Measurements from ENCODE around the gene CLGN. TPM values are rescaled to one million over a fixed set of nuclear protein-coding genes. Genes with fewer than 3 reads are reported as not detected.

Gene CLGN
- total RNA-seq, 2 experiments from 2014 or later = 0.23 to 0.31 TPM

- ATAC-seq = no peak
- CTCF ChIA-PET = no interaction called here
Observed at GRCh38 chr4:140408974-140409373, 18.5 kb downstream of the CLGN start.

GRCh38 chr4:140406292-140406691 lies 21.2 kb downstream of the CLGN start:
- ATAC-seq = no peak
- no peak overlapping the region for H3K4me3 Mint-ChIP-seq
- no peaks in the 10 kb centered on the region for H3K36me3 Mint-ChIP-seq (ENCODE audit: low read depth)
- POLR2A ChIA-PET = no interaction called here
- peaks cover 9% of the 10 kb centered on the region for H3K27me3 Mint-ChIP-seq
- H3K4me1 Mint-ChIP-seq (ENCODE audit: low read depth) = no peaks in the 10 kb centered on the region
- intact Hi-C loops (cut with micrococcal nuclease) = no loop called here
- H3K27ac Mint-ChIP-seq = no peak overlapping the region
- H3K9me3 Mint-ChIP-seq = no peaks in the 10 kb centered on the region
- TF ChIP-seq CTCF (IDR thresholded peaks at IDR 0.05) = no peak
- DNase-seq = no peak
- CTCF ChIA-PET = interaction anchor here (1.0 kb wide), 1 partner anchor 47 kb away, joined by 3 read pairs; no protein-coding TSS in a partner anchor

More at GRCh38 chr4:140408974-140409373, 18.5 kb downstream of the CLGN start:
- no peak for TF ChIP-seq CTCF (IDR thresholded peaks at IDR 0.05)
- Mint-ChIP-seq H3K9me3 (no peaks in the 10 kb centered on the region), H3K27me3 (peaks cover 11% of the 10 kb centered on the region), H3K36me3 (ENCODE audit: low read depth) (no peaks in the 10 kb centered on the region), H3K4me3 (no peak overlapping the region), H3K27ac (no peak overlapping the region), H3K4me1 (ENCODE audit: low read depth) (no peaks in the 10 kb centered on the region)
- POLR2A ChIA-PET = no interaction called here
- no peak for DNase-seq
- intact Hi-C loops (cut with micrococcal nuclease) = no loop called here

GRCh38 chr4:140400111-140400510 lies 27.3 kb downstream of the CLGN start:
- Mint-ChIP-seq H3K4me3 (no peak overlapping the region), H3K9me3 (no peaks in the 10 kb centered on the region), H3K27ac (no peak overlapping the region), H3K36me3 (ENCODE audit: low read depth) (no peaks in the 10 kb centered on the region), H3K27me3 (peaks cover 6% of the 10 kb centered on the region), H3K4me1 (ENCODE audit: low read depth) (no peaks in the 10 kb centered on the region)
- ATAC-seq (no peak), DNase-seq (no peak)
- ChIA-PET POLR2A (no interaction called here), CTCF (interaction anchor here (1.3 to 2.7 kb wide), 2 partner anchors 27 to 40 kb away, joined by 3 to 13 read pairs; partner anchors contain the start of gene SCOC)
- TF ChIP-seq CTCF (IDR thresholded peaks at IDR 0.05) = no peak
- intact Hi-C loops (cut with micrococcal nuclease) = no loop called here

- H3K27ac Mint-ChIP-seq = no peak overlapping the region
- intact Hi-C loops (cut with micrococcal nuclease) = no loop called here
- TF ChIP-seq CTCF (IDR thresholded peaks at IDR 0.05) = no peak
Observed at GRCh38 chr4:140395668-140396067, 31.8 kb downstream of the CLGN start.

GRCh38 chr4:140388015-140388414 lies 39.4 kb downstream of the CLGN start:
- Mint-ChIP-seq H3K4me3 (no peak overlapping the region), H3K36me3 (ENCODE audit: low read depth) (peaks cover 1% of the 10 kb centered on the region), H3K4me1 (ENCODE audit: low read depth) (no peaks in the 10 kb centered on the region), H3K27me3 (no peaks in the 10 kb centered on the region), H3K9me3 (no peaks in the 10 kb centered on the region), H3K27ac (no peak overlapping the region)
- ChIA-PET POLR2A (no interaction called here), CTCF (interaction anchor here (1.3 kb wide), 1 partner anchor 28 kb away, joined by 4 read pairs; no protein-coding TSS in a partner anchor)
- ATAC-seq (no peak), DNase-seq (no peak)
- TF ChIP-seq CTCF (IDR thresholded peaks at IDR 0.05) = no peak
- intact Hi-C loops (cut with micrococcal nuclease) = no loop called here

More at GRCh38 chr4:140395668-140396067, 31.8 kb downstream of the CLGN start:
- no peaks in the 10 kb centered on the region for H3K4me1 Mint-ChIP-seq (ENCODE audit: low read depth)
- ATAC-seq (no peak), DNase-seq (no peak)
- peaks cover 4% of the 10 kb centered on the region for H3K27me3 Mint-ChIP-seq
- no peaks in the 10 kb centered on the region for H3K36me3 Mint-ChIP-seq (ENCODE audit: low read depth)
- POLR2A ChIA-PET = interaction anchor here (0.5 kb wide), 1 partner anchor 129 kb away, joined by 3 read pairs; no protein-coding TSS in a partner anchor
- no peak overlapping the region for H3K4me3 Mint-ChIP-seq
- no peaks in the 10 kb centered on the region for H3K9me3 Mint-ChIP-seq
- CTCF ChIA-PET = interaction anchor here (1.4 kb wide), 1 partner anchor 35 kb away, joined by 6 read pairs; no protein-coding TSS in a partner anchor

Data from activated CD8-positive, alpha-beta T cell treated with anti-CD3 and anti-CD28 coated beads for 36 hours (primary cell).